Midbrain (tissue), 1 donor: ENCODE data around the gene STOML1.

Experiments
- DNase-seq: peaks from one replicate; lab custom pipeline; 2025; lab: John Stamatoyannopoulos, UW

Gene STOML1

GRCh38 chr15:73928971-73929627 lies 63.0 kb downstream of the STOML1 start:
- DNase-seq, result no peak
